BE2C (cell line): ENCODE measurements around the gene DGLUCY. TPM values are rescaled to one million over a fixed set of nuclear protein-coding genes. Genes with fewer than 3 reads are reported as not detected.

Source experiments
- DNase-seq: peaks from one replicate; pipeline ENCODE4 v3.0.0-alpha.2; 2020
- H3K27me3 ChIP-seq: fragments of 250-450 bp; sonication (Bioruptor Pico); 2 replicates; pipeline ENCODE4 v1.5.1; 2020; ENCODE audit warnings: mild to moderate bottlenecking
- H3K36me3 ChIP-seq: fragments of 250-450 bp; sonication (Bioruptor Pico); 2 replicates; pipeline ENCODE4 v1.5.1; 2020; ENCODE audit warnings: mild to moderate bottlenecking
- H3K4me1 ChIP-seq: fragments of 250-450 bp; sonication (Bioruptor Pico); 2 replicates; pipeline ENCODE4 v1.5.1; 2020
- H3K4me3 ChIP-seq: 2 replicates; pipeline ENCODE4 v1.5.1; 2011; ENCODE audit warnings: low read depth, low read length
- H3K9me3 ChIP-seq: fragments of 250-450 bp; sonication (Bioruptor Pico); 2 replicates; pipeline ENCODE4 v1.5.1; 2020
- CTCF ChIP-seq: IDR thresholded peaks from 2 replicates; pipeline ENCODE4 v1.5.1; 2012; ENCODE audit warnings: mild to moderate bottlenecking, low read depth, low read length
- polyA plus RNA-seq: library from polyadenylated mRNA; unstranded; fragments of >200 nt; gene quantifications from one replicate; pipeline ENCODE4 v1.2.1, GENCODE V29; 2012; ENCODE audit warnings: low read depth, missing spikeins; ENCODE audit not compliant: insufficient read length, insufficient read depth

Gene DGLUCY
- polyA plus RNA-seq = 11.9 TPM

- Histone ChIP-seq H3K4me3 (peak within 1 kb of the TSS; percentile 67), H3K36me3 (no peaks in the 10 kb centered on the region), H3K27me3 (no peaks in the 10 kb centered on the region), H3K9me3 (no peaks in the 10 kb centered on the region), H3K4me1 (peaks cover 14% of the 10 kb centered on the region)
- peak; percentile 81 for DNase-seq
- TF ChIP-seq CTCF = no peak
These were observed at the start of gene DGLUCY for GRCh38 chr14:91113829-91114078. Gene DGLUCY, plus strand, starts transcription at chr14:91114073. Its CDS starts 46,222 bp downstream, at chr14:91160295.

- H3K9me3 ChIP-seq = no peaks in the 10 kb centered on the region
- no peak for DNase-seq
- no peak for TF ChIP-seq CTCF
- H3K36me3 ChIP-seq = no peaks in the 10 kb centered on the region
- peaks cover 3% of the 10 kb centered on the region; the same call in 1 of the 2 replicates for H3K4me1 ChIP-seq
- H3K27me3 ChIP-seq = no peaks in the 10 kb centered on the region
- H3K4me3 ChIP-seq = no peak overlapping the region
These were observed 48.6 kb upstream of the DGLUCY start for GRCh38 chr14:91065266-91065665.

GRCh38 chr14:91067186-91067585 lies 46.7 kb upstream of the DGLUCY start:
- no peaks in the 10 kb centered on the region for H3K9me3 ChIP-seq
- H3K4me1 ChIP-seq = no peaks in the 10 kb centered on the region
- no peak for DNase-seq
- H3K4me3 ChIP-seq = no peak overlapping the region
- H3K27me3 ChIP-seq = no peaks in the 10 kb centered on the region
- TF ChIP-seq CTCF = no peak
- no peaks in the 10 kb centered on the region for H3K36me3 ChIP-seq

GRCh38 chr14:91068642-91069041 lies 45.2 kb upstream of the DGLUCY start:
- no peaks in the 10 kb centered on the region for H3K9me3 ChIP-seq
- H3K4me3 ChIP-seq = no peak overlapping the region
- H3K36me3 ChIP-seq = no peaks in the 10 kb centered on the region
- TF ChIP-seq CTCF = no peak
- H3K4me1 ChIP-seq = no peaks in the 10 kb centered on the region
- H3K27me3 ChIP-seq = no peaks in the 10 kb centered on the region
- no peak for DNase-seq

- no peak for TF ChIP-seq CTCF
- H3K36me3 ChIP-seq = no peaks in the 10 kb centered on the region
- no peaks in the 10 kb centered on the region for H3K9me3 ChIP-seq
- DNase-seq = no peak
- H3K4me1 ChIP-seq = no peaks in the 10 kb centered on the region
- no peaks in the 10 kb centered on the region for H3K27me3 ChIP-seq
- no peak overlapping the region for H3K4me3 ChIP-seq
These were observed 43.3 kb upstream of the DGLUCY start for GRCh38 chr14:91070572-91070971.

- no peaks in the 10 kb centered on the region for H3K4me1 ChIP-seq
- TF ChIP-seq CTCF = no peak
- DNase-seq = no peak
- H3K4me3 ChIP-seq = no peak overlapping the region
- no peaks in the 10 kb centered on the region for H3K9me3 ChIP-seq
- no peaks in the 10 kb centered on the region for H3K27me3 ChIP-seq
- no peaks in the 10 kb centered on the region for H3K36me3 ChIP-seq
These were observed 38.3 kb upstream of the DGLUCY start for GRCh38 chr14:91075553-91075952.
